ENCODE data around the gene KCNK2. TPM values are rescaled to one million over a fixed set of nuclear protein-coding genes. Genes with fewer than 3 reads are reported as not detected.

The KCNK2 gene
- polyA plus RNA-seq, 1 donor (not counting 4 experiments of a cell fraction or from before 2014, with no cell fraction given) = 0.10 TPM

- Histone ChIP-seq H3K79me2 (ENCODE audit: control insufficient read depth, insufficient read depth, low read length) (no peaks in the 10 kb centered on the region), H3K9ac (ENCODE audit: control insufficient read depth, extremely low read depth, insufficient read depth, low read length) (no peak overlapping the region), H4K20me1 (ENCODE audit: control insufficient read depth, extremely low read depth, insufficient read depth, low read length) (no peaks in the 10 kb centered on the region), H3K27me3 (ENCODE audit: control insufficient read depth, extremely low read depth, insufficient read depth, low read length) (no peaks in the 10 kb centered on the region), H3K4me3 (ENCODE audit: control insufficient read depth in 2 of 3, extremely low read depth in 1 of 3, insufficient read depth in 2 of 3, low read depth in 1 of 3, low read length in 3 of 3) (no peak overlapping the region), H3K27ac (ENCODE audit: control insufficient read depth, insufficient read depth, low read length) (no peak overlapping the region), H3K4me1 (ENCODE audit: control insufficient read depth, extremely low read depth, insufficient read depth, low read length) (no peaks in the 10 kb centered on the region), H3K9me1 (ENCODE audit: control insufficient read depth, extremely low read depth, insufficient read depth, low read length) (no peaks in the 10 kb centered on the region), H3K4me2 (ENCODE audit: control insufficient read depth, extremely low read depth, insufficient read depth, low read depth, low read length) (no peak overlapping the region), H3K9me3 (ENCODE audit: control insufficient read depth, low read depth, low read length) (no peaks in the 10 kb centered on the region), H2AFZ (ENCODE audit: control insufficient read depth, low read length) (no peak overlapping the region), H3K36me3 (ENCODE audit: control insufficient read depth in 2 of 2, extremely low read depth in 1 of 2, insufficient read depth in 2 of 2, low read length in 2 of 2) (no peaks in the 10 kb centered on the region)
- DNase-seq (ENCODE audit: low read depth, low spot score) (no peak), FAIRE-seq (no peak)
- TF ChIP-seq EZH2 (IDR thresholded peaks at IDR 0.05; ENCODE audit: low read length) (no peak), CTCF (optimal IDR thresholded peaks at IDR 0.05 in 1 of 3, IDR thresholded peaks at IDR 0.05 in 1 of 3, conservative IDR thresholded peaks at IDR 0.05 in 1 of 3; ENCODE audit: extremely low read depth in 1 of 3, insufficient read depth in 2 of 3, low read length in 3 of 3) (no peak)
- dilution Hi-C loops (cut with MboI; ENCODE audit: extremely low pct_ligation_motif_present, low sequenced_read_pairs) = no loop called here
Observed at GRCh38 chr1:215071078-215071477, 11.5 kb upstream of the KCNK2 start.

GRCh38 chr1:215076322-215076721 lies 6.2 kb upstream of the KCNK2 start:
- dilution Hi-C loops (cut with MboI; ENCODE audit: extremely low pct_ligation_motif_present, low sequenced_read_pairs) = no loop called here
- Histone ChIP-seq H3K9ac (ENCODE audit: control insufficient read depth, extremely low read depth, insufficient read depth, low read length) (no peak overlapping the region), H3K9me1 (ENCODE audit: control insufficient read depth, extremely low read depth, insufficient read depth, low read length) (no peaks in the 10 kb centered on the region), H2AFZ (ENCODE audit: control insufficient read depth, low read length) (no peak overlapping the region), H4K20me1 (ENCODE audit: control insufficient read depth, extremely low read depth, insufficient read depth, low read length) (no peaks in the 10 kb centered on the region), H3K79me2 (ENCODE audit: control insufficient read depth, insufficient read depth, low read length) (no peaks in the 10 kb centered on the region), H3K36me3 (ENCODE audit: control insufficient read depth in 2 of 2, extremely low read depth in 1 of 2, insufficient read depth in 2 of 2, low read length in 2 of 2) (no peaks in the 10 kb centered on the region), H3K9me3 (ENCODE audit: control insufficient read depth, low read depth, low read length) (no peaks in the 10 kb centered on the region), H3K4me3 (ENCODE audit: control insufficient read depth in 2 of 3, extremely low read depth in 1 of 3, insufficient read depth in 2 of 3, low read depth in 1 of 3, low read length in 3 of 3) (no peak overlapping the region), H3K4me1 (ENCODE audit: control insufficient read depth, extremely low read depth, insufficient read depth, low read length) (no peaks in the 10 kb centered on the region), H3K4me2 (ENCODE audit: control insufficient read depth, extremely low read depth, insufficient read depth, low read depth, low read length) (no peak overlapping the region), H3K27me3 (ENCODE audit: control insufficient read depth, extremely low read depth, insufficient read depth, low read length) (peaks cover 5% of the 10 kb centered on the region), H3K27ac (ENCODE audit: control insufficient read depth, insufficient read depth, low read length) (no peak overlapping the region)
- DNase-seq (ENCODE audit: low read depth, low spot score) (peak; percentile 2), FAIRE-seq (peak; percentile 91)
- TF ChIP-seq EZH2 (IDR thresholded peaks at IDR 0.05; ENCODE audit: low read length) (no peak), CTCF (optimal IDR thresholded peaks at IDR 0.05 in 1 of 3, IDR thresholded peaks at IDR 0.05 in 1 of 3, conservative IDR thresholded peaks at IDR 0.05 in 1 of 3; ENCODE audit: extremely low read depth in 1 of 3, insufficient read depth in 2 of 3, low read length in 3 of 3) (peak; percentile 56 to 73 (median 65))

Measured in keratinocyte (primary cell).